AG09319 (cell line): ENCODE measurements around the gene SYT9.
A peak's percentile ranks its signal among the peaks of the same experiment; 100 is the strongest.

ENCODE experiments used
- DNase-seq: peaks from one replicate; pipeline ENCODE4 v3.0.0-alpha.2; 2010; ENCODE audit warnings: low read depth; ENCODE audit errors: extremely low read depth
- CTCF ChIP-seq: IDR thresholded peaks from 2 replicates; pipeline ENCODE4 v1.5.1; 2011; ENCODE audit warnings: low read depth, mild to moderate bottlenecking, inconsistent platforms, low read length, moderate library complexity

The SYT9 gene

GRCh38 chr11:7462706-7463105 lies 211.0 kb downstream of the SYT9 start:
- DNase-seq = no peak
- TF ChIP-seq CTCF = no peak

DNA sequence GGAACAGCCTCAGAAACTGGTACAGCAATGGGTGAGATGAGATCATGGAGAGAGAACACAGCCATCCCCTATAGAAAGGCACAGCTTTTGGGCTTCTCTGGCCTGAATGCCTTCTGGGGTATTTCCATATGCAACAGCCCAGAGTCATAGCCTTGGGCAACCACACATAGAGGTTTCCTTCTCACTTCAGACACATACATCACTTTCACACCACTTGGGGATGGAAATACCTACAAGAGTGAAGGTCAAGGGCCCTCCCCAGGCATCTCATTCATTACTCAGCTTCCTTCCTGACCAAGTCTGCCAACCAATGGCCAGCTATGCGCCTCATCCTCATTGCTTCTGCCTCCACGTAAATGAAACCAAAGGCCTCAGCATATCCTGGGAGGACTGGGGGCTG lies 215.9 kb downstream of the SYT9 start:
- no peak for DNase-seq
- no peak for TF ChIP-seq CTCF

GRCh38 chr11:7469351-7469865 lies 217.7 kb downstream of the SYT9 start:
- TF ChIP-seq CTCF = no peak
- no peak for DNase-seq

GRCh38 chr11:7471071-7471470 lies 219.4 kb downstream of the SYT9 start:
- no peak for TF ChIP-seq CTCF
- DNase-seq = no peak

DNA sequence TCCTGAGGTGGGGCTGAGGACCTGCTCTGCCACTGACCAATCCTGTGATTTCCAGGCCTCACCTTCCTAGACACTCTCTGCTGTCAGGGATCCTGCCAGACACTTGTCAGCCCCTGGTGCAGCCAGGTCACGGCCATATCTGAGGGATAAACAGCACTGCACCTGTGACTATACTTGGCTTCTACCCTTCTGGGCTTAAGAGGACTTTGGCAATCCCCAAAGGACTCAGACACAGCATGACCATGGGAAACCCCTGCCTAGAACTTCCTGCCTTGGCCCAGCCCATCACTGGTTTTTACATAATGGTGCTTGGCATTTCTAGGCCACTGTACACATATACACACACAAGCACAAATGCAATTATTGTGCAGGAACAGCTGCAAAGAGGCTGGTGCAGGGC lies 222.0 kb downstream of the SYT9 start:
- DNase-seq = no peak
- no peak for TF ChIP-seq CTCF

- no peak for TF ChIP-seq CTCF
- peak; percentile 32 for DNase-seq
These were observed 228.4 kb downstream of the SYT9 start for GRCh38 chr11:7480113-7480512.

DNA sequence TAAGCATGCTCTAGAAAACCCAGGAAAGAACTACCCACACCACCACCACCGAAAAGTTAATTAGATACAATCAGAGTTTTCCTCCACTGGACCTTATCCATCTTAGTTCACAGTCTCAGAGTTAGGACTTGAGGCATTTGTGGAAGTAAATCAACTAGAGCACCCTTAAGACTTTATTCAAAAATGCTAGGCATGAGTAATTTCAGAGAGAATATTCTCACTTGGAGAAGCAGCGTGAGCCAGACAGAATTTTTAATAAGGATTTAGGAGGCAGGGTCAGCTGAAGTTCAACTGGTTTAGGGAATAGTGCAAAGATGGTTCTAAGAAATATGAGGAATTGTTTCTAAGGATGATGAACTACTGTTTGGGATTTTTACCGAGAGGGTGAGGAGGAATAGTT lies 232.4 kb downstream of the SYT9 start:
- TF ChIP-seq CTCF = no peak
- no peak for DNase-seq
